CD4-positive, alpha-beta memory T cell (primary cell): ENCODE measurements around the gene CRKL. TPM values are rescaled to one million over a fixed set of nuclear protein-coding genes. Genes with fewer than 3 reads are reported as not detected.
"Not testable (repeated sequence)": the region's sequence is repeated elsewhere in the genome, so short reads cannot be mapped to it uniquely, and the experiment has no call there.

Source experiments
- CTCF ChIA-PET: fragments of 350-600 bp; sonication (Branson Sonifier 250); formaldehyde crosslinking; loops from one replicate; lab custom pipeline; 2021; ENCODE audit warnings: inconsistent platforms; ENCODE audit not compliant: partially characterized antibody; lab: Charles Lee
- POLR2A ChIA-PET: fragments of 350-600 bp; sonication (Branson Sonifier 250); formaldehyde crosslinking; loops from one replicate; lab custom pipeline; 2021; ENCODE audit not compliant: partially characterized antibody; lab: Charles Lee
- DNase-seq, 5 donors: peaks; one replicate each; pipeline versions ENCODE4 v3.0.0 to v3.0.0-alpha.2; 2020 to 2022; ENCODE audit warnings: mixed read lengths in 1 of 5
- H3K27ac ChIP-seq: one replicate; pipeline ENCODE4 v1.7.0; 2013; ENCODE audit warnings: low read depth, low read length
- H3K27me3 ChIP-seq: 2 replicates; pipeline ENCODE4 v1.7.0; 2013; ENCODE audit warnings: mild to moderate bottlenecking, low read length, moderate library complexity; ENCODE audit not compliant: insufficient read depth
- H3K36me3 ChIP-seq: 2 replicates; pipeline ENCODE4 v1.7.0; 2013; ENCODE audit warnings: mild to moderate bottlenecking, low read length, moderate library complexity; ENCODE audit not compliant: insufficient read depth
- H3K4me1 ChIP-seq: 2 replicates; pipeline ENCODE4 v1.7.0; 2013; ENCODE audit warnings: mild to moderate bottlenecking, low read length, moderate library complexity; ENCODE audit not compliant: insufficient read depth
- H3K4me3 ChIP-seq, 2 donors: one replicate each; pipeline ENCODE4 v1.7.0; 2013; ENCODE audit warnings: low read length in 2 of 2, mild to moderate bottlenecking in 1 of 2
- H3K9me3 ChIP-seq, 2 donors: one replicate each; pipeline ENCODE4 v1.7.0; 2013; ENCODE audit warnings: low read length in 2 of 2, control low read depth in 1 of 2; ENCODE audit not compliant: control insufficient read depth in 1 of 2
- H3K27ac Mint-ChIP-seq, 7 donors: one replicate each; pipeline ENCODE4 v1.8.0; 2020 to 2021; ENCODE audit warnings: mixed read lengths in 7 of 7, mild to moderate bottlenecking in 6 of 7, inconsistent platforms in 3 of 7, moderate library complexity in 3 of 7
- H3K27me3 Mint-ChIP-seq, 2 donors: one replicate each; pipeline ENCODE4 v1.8.0; 2020 to 2021; ENCODE audit warnings: mixed read lengths in 2 of 2
- H3K36me3 Mint-ChIP-seq, 2 donors: one replicate each; pipeline ENCODE4 v1.8.0; 2020 to 2021; ENCODE audit warnings: mixed read lengths in 2 of 2, inconsistent platforms in 1 of 2, mild to moderate bottlenecking in 1 of 2
- H3K4me1 Mint-ChIP-seq, 4 donors: one replicate each; pipeline ENCODE4 v1.8.0; 2020 to 2021; ENCODE audit warnings: mixed read lengths in 4 of 4, mild to moderate bottlenecking in 1 of 4
- H3K4me3 Mint-ChIP-seq, 8 donors: one replicate each; pipeline ENCODE4 v1.8.0; 2020 to 2021; ENCODE audit warnings: mixed read lengths in 8 of 8, mild to moderate bottlenecking in 7 of 8, moderate library complexity in 6 of 8, inconsistent platforms in 3 of 8
- H3K9me3 Mint-ChIP-seq, 8 donors: one replicate each; pipeline ENCODE4 v1.8.0; 2020 to 2021; ENCODE audit warnings: mixed read lengths in 8 of 8, mild to moderate bottlenecking in 5 of 8, inconsistent platforms in 3 of 8, moderate library complexity in 1 of 8
- intact Hi-C: fragments of 100-400 bp; cut with micrococcal nuclease; formaldehyde crosslinking; loops from one replicate; pipeline ENCODE4 v1.15.1; 2023
- polyA plus RNA-seq, 2 donors: library from polyadenylated mRNA; unstranded; fragments of 300-500 nt; fragmentation: Illumina TruSeq; gene quantifications; one replicate each; pipeline ENCODE4 v1.2.3, GENCODE V29; 2021
- total RNA-seq, 2 experiments: library from RNA; stranded (reverse); gene quantifications; one replicate each; pipeline ENCODE4 v1.2.3, GENCODE V29; 2021

Gene CRKL
- total and polyA plus RNA-seq, 4 experiments from 2014 or later = 39.9 to 86.5 (median 68.2) TPM

GRCh38 chr22:20935049-20935448 is 17.8 kb downstream of the CRKL start:
- Mint-ChIP-seq H3K36me3 (peaks cover 32 to 59% of the 10 kb centered on the region in 2 donors), H3K4me1 (peaks cover 46 to 90% (median 65%) of the 10 kb centered on the region in 4 donors), H3K4me3 (peak overlapping the region in 3 of 8 donors; percentile 17 to 62 (median 58))
- peaks cover 37% of the 10 kb centered on the region for H3K36me3 ChIP-seq
- H3K27ac Mint-ChIP-seq, intact Hi-C loops, H3K4me3 ChIP-seq, DNase-seq, H3K9me3 ChIP-seq, H3K27me3 ChIP-seq, CTCF ChIA-PET, H3K27ac ChIP-seq, H3K27me3 Mint-ChIP-seq, H3K9me3 Mint-ChIP-seq: not testable (repeated sequence)
- POLR2A ChIA-PET = interaction anchor here (1.2 kb wide), 1 partner anchor 18 kb away, joined by 4 read pairs; the partner anchor contains the start of gene CRKL
- peaks cover 79% of the 10 kb centered on the region for H3K4me1 ChIP-seq

DNA sequence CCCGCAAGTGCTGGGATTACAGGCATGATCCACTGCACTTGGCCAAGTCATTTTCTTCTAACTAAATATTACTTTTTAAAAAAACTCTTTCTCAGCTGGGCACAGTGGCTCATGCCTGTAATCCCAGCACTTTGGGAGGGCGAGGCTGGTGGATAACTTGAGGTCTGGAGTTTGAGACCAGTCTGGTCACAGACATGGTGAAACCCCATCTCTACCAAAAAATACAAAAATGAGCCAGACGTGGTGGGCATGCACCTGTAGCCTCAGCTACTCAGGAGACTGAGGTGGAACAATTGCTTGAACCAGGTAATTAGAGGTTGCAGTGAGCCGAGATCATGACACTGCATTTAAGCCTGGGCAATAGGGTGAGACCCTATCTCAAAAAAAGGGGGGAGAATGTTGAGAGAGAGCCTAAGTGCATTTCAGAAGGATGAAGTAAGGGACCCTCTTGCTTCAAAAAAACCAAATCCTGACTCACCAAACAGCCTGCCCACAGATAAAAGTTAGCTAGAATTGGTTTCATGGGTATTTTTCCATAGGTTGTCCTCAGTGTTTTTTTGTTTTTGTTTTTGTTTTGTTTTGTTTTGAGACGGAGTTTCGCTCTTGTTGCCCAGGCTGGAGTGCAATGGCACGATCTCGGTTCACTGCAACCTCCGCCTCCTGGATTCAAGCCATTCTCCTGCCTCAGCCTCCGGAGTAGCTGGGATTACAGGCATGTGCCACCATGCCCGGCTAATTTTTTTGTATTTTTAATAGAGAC is 18.8 kb downstream of the CRKL start:
- peaks cover 84% of the 10 kb centered on the region for H3K4me1 ChIP-seq
- H3K36me3 ChIP-seq = peaks cover 36% of the 10 kb centered on the region
- POLR2A ChIA-PET, DNase-seq, H3K27me3 ChIP-seq, CTCF ChIA-PET, H3K4me3 ChIP-seq, H3K9me3 Mint-ChIP-seq, intact Hi-C loops, H3K27ac ChIP-seq, H3K27me3 Mint-ChIP-seq, H3K9me3 ChIP-seq: not testable (repeated sequence)
- peaks cover 33 to 64% of the 10 kb centered on the region in 2 donors for H3K36me3 Mint-ChIP-seq
- H3K27ac Mint-ChIP-seq = peak overlapping the region in 2 of 7 donors; percentile 10 to 80
- peaks cover 53 to 94% (median 70%) of the 10 kb centered on the region in 4 donors for H3K4me1 Mint-ChIP-seq
- peak overlapping the region in 5 of 8 donors; percentile 27 to 61 (median 46) for H3K4me3 Mint-ChIP-seq

DNA sequence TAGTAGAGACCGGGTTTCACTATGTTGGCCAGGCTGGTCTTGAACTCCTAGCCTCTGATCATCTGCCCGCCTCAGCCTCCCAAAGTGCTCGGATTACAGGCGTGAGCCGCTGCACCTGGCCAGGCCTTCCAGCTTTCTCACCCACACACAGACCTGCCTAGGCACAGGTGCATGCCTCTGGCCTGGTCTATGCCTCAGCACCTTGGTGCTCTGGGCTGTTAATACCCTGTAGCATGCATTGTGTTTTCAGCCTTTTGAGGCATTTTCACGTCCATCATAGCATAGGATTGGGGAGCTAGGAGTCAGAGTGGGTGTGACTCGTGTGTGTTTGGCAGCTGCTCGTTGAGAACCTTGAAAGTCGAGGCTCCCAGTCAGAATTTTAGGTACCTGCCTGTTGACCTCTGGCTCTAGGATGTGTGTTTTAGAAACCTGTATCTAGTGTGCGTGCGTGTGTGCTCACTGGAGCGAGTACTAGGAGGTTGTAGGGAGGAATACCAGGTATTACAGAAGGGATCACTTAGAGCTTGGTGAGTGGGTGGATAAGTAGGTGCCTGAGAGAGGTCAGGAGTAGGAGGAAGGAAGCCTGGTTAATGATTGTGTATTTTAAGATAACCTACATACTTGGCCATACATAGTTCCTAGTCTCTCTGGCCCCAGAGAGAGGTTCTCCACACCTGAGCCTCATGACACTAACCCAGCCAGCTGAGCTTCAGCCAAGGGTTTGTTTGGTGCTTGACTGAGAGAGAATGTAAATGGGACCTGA is 20.0 kb downstream of the CRKL start:
- no peak overlapping the region for H3K4me3 ChIP-seq
- H3K4me1 Mint-ChIP-seq = peaks cover 53 to 96% (median 73%) of the 10 kb centered on the region in 4 donors
- peak overlapping the region; percentile 29 to 81 (median 67) for H3K4me3 Mint-ChIP-seq
- H3K27me3 ChIP-seq = no peaks in the 10 kb centered on the region
- H3K9me3 ChIP-seq = no peaks in the 10 kb centered on the region
- no peak overlapping the region for H3K27ac ChIP-seq
- POLR2A ChIA-PET = no interaction called here
- peaks cover 28% of the 10 kb centered on the region for H3K36me3 ChIP-seq
- CTCF ChIA-PET = interaction anchor here (1.0 kb wide), 1 partner anchor 15 kb away, joined by 4 read pairs; no protein-coding TSS in a partner anchor
- DNase-seq = no peak
- H3K27ac Mint-ChIP-seq = peak overlapping the region in 5 of 7 donors; percentile 34 to 83 (median 72)
- H3K27me3 Mint-ChIP-seq = no peaks in the 10 kb centered on the region
- peaks cover 33 to 67% of the 10 kb centered on the region in 2 donors for H3K36me3 Mint-ChIP-seq
- peaks cover 82% of the 10 kb centered on the region for H3K4me1 ChIP-seq
- intact Hi-C loops = no loop called here
- no peaks in the 10 kb centered on the region for H3K9me3 Mint-ChIP-seq

GRCh38 chr22:20937794-20938671 is 20.8 kb downstream of the CRKL start:
- Mint-ChIP-seq H3K4me3 (peak overlapping the region in 4 of 8 donors; percentile 62 to 81 (median 72)), H3K27me3 (no peaks in the 10 kb centered on the region), H3K27ac (peak overlapping the region in 4 of 7 donors; percentile 1 to 72 (median 29)), H3K36me3 (peaks cover 33 to 66% of the 10 kb centered on the region in 2 donors), H3K4me1 (peaks cover 55 to 96% (median 75%) of the 10 kb centered on the region in 4 donors), H3K9me3 (no peaks in the 10 kb centered on the region)
- intact Hi-C loops = no loop called here
- peaks cover 21% of the 10 kb centered on the region for H3K36me3 ChIP-seq
- no peak overlapping the region for H3K27ac ChIP-seq
- no peak overlapping the region for H3K4me3 ChIP-seq
- H3K4me1 ChIP-seq = peaks cover 84% of the 10 kb centered on the region
- H3K27me3 ChIP-seq = no peaks in the 10 kb centered on the region
- DNase-seq = no peak
- CTCF ChIA-PET = interaction anchor here (0.8 to 1.0 kb wide), 2 partner anchors 15 to 21 kb away, joined by 4 to 5 read pairs; partner anchors contain the start of gene CRKL
- POLR2A ChIA-PET = no interaction called here
- H3K9me3 ChIP-seq = no peaks in the 10 kb centered on the region

DNA sequence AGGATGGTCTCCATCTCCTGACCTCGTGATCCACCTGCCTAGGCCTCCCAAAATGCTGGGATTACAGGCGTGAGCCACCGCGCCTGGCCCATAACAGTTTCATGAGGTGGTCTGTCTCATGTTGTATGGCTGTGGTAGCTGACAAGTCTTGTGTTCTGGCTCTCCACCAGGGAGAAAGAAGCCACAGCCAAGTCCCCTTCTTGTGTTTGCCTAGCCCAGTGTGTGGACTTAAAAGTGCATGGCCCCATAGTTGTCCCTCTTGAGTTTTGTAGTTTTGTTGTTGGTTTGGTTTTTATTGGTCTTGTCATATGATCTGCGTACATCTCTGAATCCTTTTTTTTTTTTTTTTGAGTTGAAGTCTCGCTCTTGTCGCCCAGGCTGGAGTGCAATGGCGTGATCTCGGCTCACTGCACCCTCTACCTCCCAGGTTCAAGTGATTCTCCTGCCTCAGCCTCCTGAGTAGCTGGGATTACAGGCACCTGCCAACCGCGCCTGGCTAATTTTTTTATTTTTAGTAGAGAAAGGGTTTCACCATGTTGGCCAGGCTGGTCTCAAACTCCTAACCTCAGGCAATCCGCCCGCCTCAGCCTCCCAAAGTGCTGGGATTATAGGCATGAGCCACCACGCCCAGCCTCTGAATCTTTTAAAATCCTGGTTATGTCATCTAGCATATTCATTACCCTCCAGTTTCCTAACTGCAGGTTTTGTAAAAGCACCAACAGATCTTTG is 22.4 kb downstream of the CRKL start:
- intact Hi-C loops = loop anchor here (10.0 kb wide), 1 partner anchor 55 kb away; no protein-coding TSS in a partner anchor
- CTCF ChIA-PET, H3K4me3 ChIP-seq, H3K9me3 ChIP-seq, DNase-seq, H3K27ac ChIP-seq, H3K27me3 Mint-ChIP-seq, H3K9me3 Mint-ChIP-seq, POLR2A ChIA-PET, H3K27me3 ChIP-seq: not testable (repeated sequence)
- H3K4me3 Mint-ChIP-seq = peak overlapping the region in 7 of 8 donors; percentile 21 to 61 (median 49)
- Histone ChIP-seq H3K4me1 (peaks cover 85% of the 10 kb centered on the region), H3K36me3 (peaks cover 18% of the 10 kb centered on the region)
- H3K36me3 Mint-ChIP-seq = peaks cover 25 to 63% of the 10 kb centered on the region in 2 donors
- peaks cover 55 to 93% (median 75%) of the 10 kb centered on the region in 4 donors for H3K4me1 Mint-ChIP-seq
- H3K27ac Mint-ChIP-seq = peak overlapping the region in 1 of 7 donors; percentile 46

DNA sequence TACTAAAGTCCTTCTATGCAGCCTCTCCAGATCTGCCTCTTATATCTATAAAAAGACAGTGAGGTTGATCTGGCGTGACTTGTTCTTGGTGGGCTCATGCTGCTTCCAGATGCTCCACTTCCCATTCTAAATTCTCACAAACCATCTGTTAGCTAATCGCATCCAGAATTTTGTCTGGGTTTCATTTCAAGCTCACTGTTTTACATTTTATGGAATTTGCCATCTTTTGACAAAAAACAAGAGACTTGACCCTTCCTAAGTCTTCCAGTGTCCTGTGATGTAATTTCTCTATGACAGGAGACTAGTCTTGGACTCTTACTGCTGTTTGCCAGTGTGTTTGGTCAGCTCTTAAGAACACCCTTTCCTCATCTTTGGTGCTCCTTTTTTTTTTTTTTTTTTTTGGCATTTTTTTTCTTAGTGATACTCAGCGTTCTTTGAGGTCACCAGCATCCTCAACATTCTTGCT is 23.0 kb downstream of the CRKL start:
- CTCF ChIA-PET = no interaction called here
- peaks cover 25 to 58% of the 10 kb centered on the region in 2 donors for H3K36me3 Mint-ChIP-seq
- H3K4me1 ChIP-seq = peaks cover 84% of the 10 kb centered on the region

More for the DNA sequence above, 23.0 kb downstream of the CRKL start:
- peaks cover 53 to 93% (median 76%) of the 10 kb centered on the region in 4 donors for H3K4me1 Mint-ChIP-seq
- intact Hi-C loops = loop anchor here (10.0 kb wide), 1 partner anchor 55 kb away; no protein-coding TSS in a partner anchor
- H3K36me3 ChIP-seq = peaks cover 18% of the 10 kb centered on the region
- H3K4me3 Mint-ChIP-seq = peak overlapping the region in 2 of 8 donors; percentile 21 to 50
- peak overlapping the region in 2 of 7 donors; percentile 46 to 62 for H3K27ac Mint-ChIP-seq
- no peaks in the 10 kb centered on the region for H3K27me3 Mint-ChIP-seq
- POLR2A ChIA-PET = no interaction called here
- no peaks in the 10 kb centered on the region for H3K9me3 Mint-ChIP-seq
- H3K27me3 ChIP-seq = no peaks in the 10 kb centered on the region
- no peak overlapping the region for H3K4me3 ChIP-seq
- DNase-seq = no peak
- no peaks in the 10 kb centered on the region for H3K9me3 ChIP-seq
- no peak overlapping the region for H3K27ac ChIP-seq
